EH (cell line): ENCODE results near the gene SIX6.
"Not testable (repeated sequence)": the region's sequence is repeated elsewhere in the genome, so short reads cannot be mapped to it uniquely, and the experiment has no call there.

Experiments used
- DNase-seq: peaks from one replicate; pipeline ENCODE4 v3.0.0-alpha.2; 2015; ENCODE audit warnings: low read depth

Gene SIX6

DNA sequence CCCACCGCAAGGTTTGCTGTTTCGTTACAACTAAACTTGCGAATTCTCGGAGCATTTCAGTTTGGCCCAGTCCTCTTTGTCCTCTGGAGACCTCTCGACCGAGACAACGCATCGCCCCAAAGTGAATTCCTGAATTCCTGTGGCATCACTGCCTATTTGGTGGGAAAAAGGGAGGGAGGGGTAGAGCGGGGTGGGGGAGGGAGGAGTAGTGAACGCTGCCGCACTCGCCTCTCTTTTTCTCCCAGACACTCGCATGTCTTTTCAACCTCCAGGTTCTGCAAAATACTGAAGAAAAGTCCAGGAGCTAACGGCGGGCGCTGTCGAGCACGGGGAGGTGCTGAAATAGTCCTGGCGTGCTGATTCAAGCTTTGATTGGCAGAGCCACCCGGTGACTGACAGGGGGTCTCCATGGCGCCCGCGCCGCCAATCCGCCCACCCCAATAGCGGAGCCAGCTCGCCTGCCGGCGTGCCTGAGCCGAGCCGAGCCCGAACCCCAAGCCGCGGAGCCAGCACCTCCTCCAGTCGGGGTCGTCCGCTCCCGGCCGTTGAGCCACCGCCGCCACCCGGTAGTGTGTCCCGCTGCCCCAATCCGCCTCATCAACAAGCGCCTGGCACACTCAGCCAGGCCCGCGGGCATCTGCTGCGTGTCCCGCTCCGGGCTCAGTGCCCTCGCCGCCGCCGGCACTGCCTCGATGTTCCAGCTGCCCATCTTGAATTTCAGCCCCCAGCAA, at the start of gene SIX6:
Gene SIX6, plus strand, starts transcription at position 440 of the 731 bp plus-strand sequence. Its CDS starts 253 bp downstream, at position 693.
- DNase-seq = peak; percentile 15

- not testable (repeated sequence) for DNase-seq
Observed at GRCh38 chr14:60480248-60480647, 28.7 kb upstream of the SIX6 start.

DNA sequence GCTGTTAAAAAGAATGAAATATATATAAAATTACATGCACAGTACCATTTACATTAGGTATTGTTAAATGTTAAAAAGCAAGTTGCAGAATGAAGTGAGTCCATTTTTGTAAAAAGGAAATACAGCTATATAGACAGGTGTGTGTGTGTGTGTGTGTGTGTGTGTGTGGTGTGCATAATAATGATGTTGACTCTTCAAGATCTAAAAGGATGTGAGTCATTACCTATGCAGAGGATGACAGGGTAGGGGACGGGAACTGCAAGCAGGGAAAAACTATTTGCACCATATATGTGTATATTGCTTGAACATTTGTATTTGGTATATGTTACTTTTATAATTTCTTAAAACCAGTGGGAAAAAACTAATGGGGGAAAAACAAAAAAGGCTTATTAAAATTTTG, 26.2 kb upstream of the SIX6 start:
- no peak for DNase-seq

DNA sequence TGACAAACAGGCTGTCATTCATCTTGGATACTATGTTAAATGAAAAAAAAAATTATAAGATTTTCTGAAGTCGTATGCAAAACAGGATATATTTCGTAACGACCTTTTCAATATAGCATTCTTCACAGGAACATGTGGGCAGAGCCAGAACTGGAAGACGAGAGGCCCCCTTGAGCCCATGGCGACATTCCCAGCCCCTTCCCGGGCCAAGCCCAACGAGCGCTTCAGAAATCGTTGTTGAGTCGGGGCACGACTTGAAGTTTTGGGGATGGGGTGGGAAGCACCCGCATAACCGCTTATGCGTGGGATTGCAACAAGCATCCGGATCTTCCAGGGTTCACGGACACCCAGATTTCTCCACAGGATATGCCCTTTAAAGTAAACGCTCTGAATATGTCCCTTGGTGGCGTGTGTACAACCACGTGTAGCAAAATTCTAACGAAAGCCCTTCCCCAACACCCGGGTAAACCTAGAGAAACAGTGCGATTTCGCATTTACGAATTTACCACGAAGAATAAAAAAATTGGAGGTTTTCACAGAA, 23.8 kb upstream of the SIX6 start:
- DNase-seq = no peak

DNA sequence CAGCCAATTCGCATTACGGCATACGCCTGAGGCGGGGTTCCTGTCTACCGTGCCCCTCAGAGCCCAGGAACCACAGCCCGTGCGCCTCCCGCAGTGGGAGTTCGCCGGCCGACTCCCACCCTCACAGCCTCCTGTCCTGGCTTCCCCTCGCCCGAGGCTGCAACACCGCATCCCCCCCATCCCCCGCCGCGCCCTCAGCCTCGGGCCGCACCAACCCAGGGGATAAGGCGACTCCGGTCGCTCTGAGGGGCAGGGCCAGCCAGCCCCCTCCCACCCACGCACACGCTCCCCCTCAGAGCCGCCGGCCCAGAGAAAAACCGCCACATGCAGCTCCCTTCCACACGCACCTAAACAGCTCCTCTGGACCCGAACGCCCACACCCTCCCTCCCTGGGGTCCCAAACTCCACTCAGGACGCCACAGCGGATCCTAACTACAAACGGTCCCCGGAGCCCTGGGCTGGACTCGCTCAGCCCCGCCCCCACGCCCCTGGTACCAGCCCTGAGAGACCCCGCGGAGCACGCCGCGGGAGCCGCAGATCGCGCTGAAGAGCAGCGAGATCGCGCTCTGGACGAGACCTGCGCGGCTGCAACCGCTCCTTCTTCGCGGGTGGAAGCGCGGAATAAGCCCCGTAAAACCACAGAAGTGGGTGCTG, 23.2 kb upstream of the SIX6 start, which contains the start of gene C14orf39:
Gene C14orf39, minus strand, starts transcription at position 466 of the 654 bp plus-strand sequence. CDS start 985 bp downstream, outside the sequence.
- no peak for DNase-seq

DNA sequence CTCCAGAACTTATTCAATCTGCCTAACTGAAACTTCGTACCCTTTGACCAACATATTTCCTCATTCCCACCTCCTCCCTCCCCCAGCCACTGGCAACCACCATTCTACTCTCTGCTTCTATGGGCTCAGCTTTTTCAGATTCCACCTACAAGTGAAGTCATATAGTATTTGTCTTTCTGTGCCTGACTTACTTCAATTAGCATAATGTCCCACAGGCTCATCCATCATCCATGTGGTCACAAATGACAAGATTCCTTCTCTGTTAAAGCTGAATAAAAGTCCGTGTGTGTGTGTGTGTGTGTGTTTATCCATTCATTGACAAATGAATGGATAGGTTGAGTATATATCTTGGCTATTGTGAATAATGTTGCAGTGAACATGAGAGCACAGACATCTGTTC, 21.7 kb upstream of the SIX6 start:
- DNase-seq = no peak

DNA sequence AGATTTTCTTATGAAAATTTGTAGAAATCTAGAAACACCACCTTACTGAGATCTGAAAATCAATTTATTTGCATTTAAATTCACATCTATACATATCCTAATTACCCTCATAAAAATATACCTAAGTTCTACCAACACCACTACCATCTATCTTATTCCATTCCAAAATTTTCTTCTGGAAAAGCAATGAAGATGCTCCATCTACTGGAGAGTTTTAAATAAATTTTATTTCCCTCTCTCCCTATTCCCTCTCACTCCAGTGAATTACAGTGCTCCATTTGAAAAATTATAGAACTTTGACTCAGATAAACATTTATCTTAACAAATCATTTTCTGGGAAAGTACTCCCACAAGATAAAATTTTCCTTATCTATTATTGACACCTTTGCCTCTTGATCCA, 20.8 kb upstream of the SIX6 start:
- DNase-seq = no peak

GRCh38 chr14:60490270-60490669, 18.7 kb upstream of the SIX6 start:
- DNase-seq = no peak

- DNase-seq = no peak
Observed at GRCh38 chr14:60495946-60496345, 13.0 kb upstream of the SIX6 start.

GRCh38 chr14:60502541-60502940, 6.4 kb upstream of the SIX6 start:
- DNase-seq = no peak

DNA sequence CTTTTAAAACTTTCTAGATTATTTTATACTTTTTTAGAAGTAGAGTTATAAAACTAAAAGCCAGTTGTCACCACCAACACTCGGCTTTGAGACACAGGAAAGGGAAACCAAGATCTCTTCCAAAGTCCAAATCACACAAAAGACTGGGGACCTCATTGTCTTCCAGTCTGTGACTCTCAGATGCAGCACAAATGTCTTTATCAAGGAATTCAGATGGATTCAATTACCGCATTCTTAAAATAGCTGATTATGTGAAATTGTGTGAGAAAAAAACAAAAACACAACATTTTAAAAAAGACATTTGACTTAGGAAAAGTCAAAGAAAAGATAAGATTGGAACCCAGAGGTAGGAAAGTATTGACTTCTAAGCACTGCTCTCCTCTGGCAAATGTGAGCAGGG, 3.5 kb upstream of the SIX6 start:
- no peak for DNase-seq

- no peak for DNase-seq
Observed at GRCh38 chr14:60506010-60506409, 2.9 kb upstream of the SIX6 start.

- DNase-seq = no peak
Observed at GRCh38 chr14:60506462-60506984, 2.4 kb upstream of the SIX6 start.

DNA sequence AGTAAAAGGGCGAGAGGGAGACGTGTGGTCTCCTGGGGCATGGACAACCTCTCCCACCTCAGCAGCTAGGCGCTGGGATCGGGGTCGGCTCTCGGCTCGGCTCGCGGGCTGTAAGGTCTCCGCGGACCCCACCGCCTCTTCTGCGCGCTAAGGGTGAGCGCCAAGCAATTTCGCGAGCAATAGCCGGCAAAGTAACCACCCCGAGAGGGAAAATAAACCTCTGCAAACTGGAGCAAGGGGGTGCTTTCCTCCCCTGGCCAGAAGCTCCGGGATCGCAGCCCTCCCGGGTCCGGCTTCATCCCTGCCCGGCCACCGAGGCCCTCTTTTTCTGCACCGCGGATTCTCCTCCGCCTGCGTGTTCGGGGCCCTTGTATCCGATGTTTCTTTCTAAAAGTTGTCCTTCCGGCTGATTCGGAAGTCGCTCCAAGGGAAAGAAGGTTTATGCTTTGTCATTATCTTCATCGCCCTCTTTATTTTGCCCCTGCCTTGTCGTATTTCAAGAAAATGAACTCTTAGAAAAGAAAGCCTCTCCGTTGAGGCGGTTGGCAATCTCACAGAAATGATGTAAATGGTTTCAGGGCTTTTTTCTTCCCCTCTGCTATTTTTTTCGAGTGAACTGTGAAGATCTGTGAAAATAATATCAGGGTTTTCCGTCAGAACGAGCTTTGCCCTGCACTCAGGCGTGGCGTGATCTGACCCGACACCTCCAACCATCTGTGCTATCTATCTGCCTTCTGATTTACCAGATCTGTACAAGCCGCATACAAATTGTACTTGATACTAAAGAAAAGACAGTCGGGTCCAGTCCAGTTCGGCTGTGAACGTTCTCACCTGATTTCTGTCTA, 1.7 kb upstream of the SIX6 start:
- DNase-seq = no peak

GRCh38 chr14:60508363-60508706, 611 bp upstream of the SIX6 start:
- no peak for DNase-seq

DNA sequence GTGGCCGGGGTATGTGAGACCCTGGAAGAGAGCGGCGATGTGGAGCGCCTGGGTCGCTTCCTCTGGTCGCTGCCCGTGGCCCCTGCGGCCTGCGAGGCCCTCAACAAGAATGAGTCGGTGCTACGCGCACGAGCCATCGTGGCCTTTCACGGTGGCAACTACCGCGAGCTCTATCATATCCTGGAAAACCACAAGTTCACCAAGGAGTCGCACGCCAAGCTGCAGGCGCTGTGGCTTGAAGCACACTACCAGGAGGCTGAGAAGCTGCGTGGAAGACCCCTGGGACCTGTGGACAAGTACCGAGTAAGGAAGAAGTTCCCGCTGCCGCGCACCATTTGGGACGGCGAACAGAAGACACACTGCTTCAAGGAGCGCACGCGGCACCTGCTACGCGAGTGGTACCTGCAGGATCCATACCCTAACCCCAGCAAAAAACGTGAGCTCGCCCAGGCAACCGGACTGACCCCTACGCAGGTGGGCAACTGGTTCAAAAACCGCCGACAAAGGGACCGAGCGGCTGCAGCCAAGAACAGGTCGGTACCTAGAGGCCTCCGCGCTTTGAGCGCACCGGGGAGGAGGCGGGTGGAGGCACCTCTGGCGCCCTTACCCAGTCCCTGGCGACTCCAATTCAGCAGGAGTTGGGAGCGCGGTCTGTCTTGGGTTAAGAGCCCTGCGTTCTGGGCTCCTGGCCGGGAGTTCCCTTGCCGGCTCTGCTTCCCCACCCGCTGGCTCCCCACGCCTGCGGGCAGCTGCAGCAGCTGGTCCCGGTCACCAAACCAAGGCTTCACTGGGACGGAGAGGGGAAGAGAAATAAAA, 700 bp downstream of the SIX6 start:
- DNase-seq = no peak

GRCh38 chr14:60510254-60510950, 1.5 kb downstream of the SIX6 start:
- DNase-seq = no peak

- DNase-seq = no peak
Observed at GRCh38 chr14:60510951-60511599, 2.1 kb downstream of the SIX6 start.

- DNase-seq = no peak
Observed at GRCh38 chr14:60512126-60512525, 3.2 kb downstream of the SIX6 start.

DNA sequence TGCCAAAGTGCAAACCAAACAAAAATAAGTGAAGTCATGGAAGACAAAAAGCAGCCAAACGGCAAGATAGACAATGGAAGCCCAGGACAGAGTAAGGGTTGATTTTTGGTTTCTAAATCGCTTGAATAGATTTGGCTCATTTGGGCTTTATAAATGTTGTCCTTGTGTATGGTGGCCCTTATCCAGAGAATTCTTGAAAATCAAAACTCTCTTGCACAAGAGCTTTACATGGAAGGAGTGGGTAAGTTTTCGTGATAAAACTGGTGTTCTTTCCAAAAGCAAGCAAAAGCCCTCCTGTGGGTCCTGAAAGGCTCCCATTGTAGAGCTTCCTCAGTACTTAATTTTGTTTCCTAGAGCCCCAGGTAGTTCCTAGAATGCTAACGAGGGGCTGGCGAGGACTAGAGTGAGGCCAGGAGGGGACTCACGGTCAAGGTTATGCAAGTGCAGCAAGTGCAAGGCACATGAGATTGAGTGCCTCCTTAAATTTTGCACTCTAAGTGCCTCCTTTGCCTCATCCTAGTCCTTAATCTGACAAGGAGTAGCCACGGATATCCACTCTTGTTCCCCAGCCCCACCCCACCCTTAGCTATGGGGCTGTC, 4.1 kb downstream of the SIX6 start:
- DNase-seq = no peak
